NOMO-1 treated with DMSO at 0.1 percent for 48 hours (cell line): ENCODE measurements around the gene INPP5E.

ENCODE experiments used
- DNase-seq: peaks from one replicate; lab custom pipeline; 2025; ENCODE audit not compliant: unreplicated experiment; lab: John Stamatoyannopoulos, UW

The INPP5E gene

DNA sequence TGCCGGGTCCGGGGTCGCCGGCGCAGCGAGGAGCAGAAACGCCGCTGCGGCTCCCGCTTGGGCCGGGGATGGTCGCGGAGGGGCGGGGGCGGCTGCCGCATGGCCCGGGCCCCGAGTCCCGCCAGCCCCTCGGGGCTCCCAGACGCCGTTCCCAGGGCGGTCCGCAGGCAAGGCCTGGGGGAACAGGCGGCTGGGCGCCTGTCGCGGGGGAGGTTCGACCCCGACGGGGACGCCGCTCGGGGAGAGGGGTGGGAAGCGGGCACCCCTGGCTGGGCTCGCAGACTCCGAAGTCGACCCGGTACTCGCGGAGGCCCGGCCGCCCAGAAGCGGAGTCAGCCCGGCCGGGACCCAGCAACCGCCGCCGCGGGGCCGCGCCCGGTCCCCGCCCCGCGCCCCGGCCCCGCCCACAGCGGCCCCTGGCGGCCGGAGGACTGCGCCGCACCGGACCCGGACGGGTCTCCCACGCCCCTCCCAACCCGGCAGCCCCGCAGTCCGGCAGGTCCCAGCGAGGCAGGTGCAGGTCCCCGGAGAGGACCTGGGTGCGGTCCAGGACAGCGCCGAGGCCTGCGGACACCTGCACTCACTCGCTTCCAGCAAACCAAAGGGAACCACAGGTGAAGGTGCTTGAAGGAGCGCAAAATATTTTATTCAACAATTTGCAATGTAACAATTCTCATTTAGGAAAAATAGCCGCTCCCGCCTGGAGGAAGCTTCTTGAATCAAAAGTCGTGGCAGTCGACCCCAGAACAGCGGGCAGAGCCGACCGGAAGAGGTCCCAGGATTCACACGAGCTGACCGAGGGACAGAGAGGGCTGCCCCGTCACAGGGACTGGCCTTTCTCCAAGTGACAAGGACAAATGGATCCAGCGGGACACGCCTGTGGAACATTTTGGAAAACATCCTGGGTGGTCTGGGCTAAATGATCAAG, at the start of gene INPP5E:
Gene INPP5E, minus strand, starts transcription at position 365 of the 928 bp plus-strand sequence. CDS start 426 bp downstream, outside the sequence.
- DNase-seq: peak; percentile 56

- DNase-seq: peak; percentile 27
Observed at GRCh38 chr9:136488247-136489214, 48.9 kb upstream of the INPP5E start.

DNA sequence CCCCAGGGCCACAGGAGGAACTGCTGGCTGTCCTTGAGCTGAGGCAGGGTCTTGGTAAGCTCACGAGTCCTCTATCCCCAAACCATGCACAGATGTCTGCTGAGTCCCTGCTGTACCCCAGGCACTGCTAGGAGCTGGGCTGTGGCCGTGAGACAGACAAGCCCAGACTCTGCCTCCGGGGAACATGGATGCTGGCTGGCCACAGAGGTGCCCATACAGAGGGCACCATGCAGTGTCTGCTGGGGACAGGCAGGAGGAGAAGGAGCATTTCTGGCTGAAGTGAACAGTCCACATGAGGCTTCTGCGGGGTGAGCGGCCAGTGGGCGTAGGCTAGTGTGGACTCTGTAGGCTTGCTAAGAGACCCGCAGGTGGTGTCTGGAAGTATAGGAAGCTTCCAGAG, 48.0 kb upstream of the INPP5E start:
- DNase-seq: no peak

GRCh38 chr9:136486823-136487620, 47.4 kb upstream of the INPP5E start:
- DNase-seq: no peak

- DNase-seq: no peak
Observed at GRCh38 chr9:136486131-136486530, 46.5 kb upstream of the INPP5E start.

- peak; percentile 81 for DNase-seq
Observed at GRCh38 chr9:136485049-136486045, 45.7 kb upstream of the INPP5E start.

- DNase-seq: no peak
Observed at GRCh38 chr9:136484153-136485048, 44.8 kb upstream of the INPP5E start.

GRCh38 chr9:136483589-136484152, 44.0 kb upstream of the INPP5E start:
- peak; percentile 88 for DNase-seq

DNA sequence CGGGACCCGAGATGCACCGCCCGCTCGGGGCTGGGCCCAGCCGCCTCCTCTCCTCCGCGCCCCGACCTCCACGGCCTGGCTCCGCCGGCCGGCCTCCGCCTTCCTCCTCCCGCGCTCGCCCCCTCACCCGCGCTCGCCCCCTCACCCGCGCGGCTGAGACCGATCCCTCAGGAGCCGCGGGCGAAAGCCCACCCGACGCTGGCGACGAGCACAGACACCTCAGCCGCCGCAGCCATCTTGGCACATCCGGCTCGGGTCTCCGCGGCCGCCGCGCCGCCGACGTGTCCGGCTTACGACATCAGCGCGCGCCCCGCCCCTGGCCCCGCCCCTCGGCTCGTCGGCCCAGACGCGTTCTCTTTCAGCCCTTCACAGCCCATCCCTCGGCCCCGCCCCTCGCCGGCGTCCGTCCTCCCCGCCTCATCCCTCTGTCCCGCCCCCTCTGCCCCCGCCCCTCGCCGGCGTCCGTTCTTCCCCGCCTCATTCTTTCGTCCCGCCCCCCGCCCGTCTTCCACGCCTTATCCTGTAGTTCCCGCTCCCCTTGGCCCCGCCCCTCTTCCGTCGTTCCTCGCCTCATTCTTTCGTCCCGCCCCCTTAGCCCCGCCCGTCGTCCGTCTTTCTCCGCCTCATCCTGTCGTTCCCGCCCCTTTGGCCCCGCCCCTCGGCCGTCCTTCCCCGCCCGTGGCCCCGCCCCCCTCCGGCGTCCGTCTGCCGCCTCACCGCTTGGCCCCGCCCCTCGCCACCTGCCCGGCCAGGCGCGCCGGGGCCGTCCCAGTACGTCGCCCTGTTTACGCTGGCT, 43.3 kb upstream of the INPP5E start, which contains the start of gene SEC16A:
Gene SEC16A, minus strand, starts transcription at position 248 of the 796 bp plus-strand sequence. CDS start 5,425 bp downstream, outside the sequence.
- peak; percentile 100 for DNase-seq

- DNase-seq: peak; percentile 69
Observed at GRCh38 chr9:136482046-136482792, 42.6 kb upstream of the INPP5E start.

- peak; percentile 22 for DNase-seq
Observed at GRCh38 chr9:136481558-136481957, 41.9 kb upstream of the INPP5E start.

DNA sequence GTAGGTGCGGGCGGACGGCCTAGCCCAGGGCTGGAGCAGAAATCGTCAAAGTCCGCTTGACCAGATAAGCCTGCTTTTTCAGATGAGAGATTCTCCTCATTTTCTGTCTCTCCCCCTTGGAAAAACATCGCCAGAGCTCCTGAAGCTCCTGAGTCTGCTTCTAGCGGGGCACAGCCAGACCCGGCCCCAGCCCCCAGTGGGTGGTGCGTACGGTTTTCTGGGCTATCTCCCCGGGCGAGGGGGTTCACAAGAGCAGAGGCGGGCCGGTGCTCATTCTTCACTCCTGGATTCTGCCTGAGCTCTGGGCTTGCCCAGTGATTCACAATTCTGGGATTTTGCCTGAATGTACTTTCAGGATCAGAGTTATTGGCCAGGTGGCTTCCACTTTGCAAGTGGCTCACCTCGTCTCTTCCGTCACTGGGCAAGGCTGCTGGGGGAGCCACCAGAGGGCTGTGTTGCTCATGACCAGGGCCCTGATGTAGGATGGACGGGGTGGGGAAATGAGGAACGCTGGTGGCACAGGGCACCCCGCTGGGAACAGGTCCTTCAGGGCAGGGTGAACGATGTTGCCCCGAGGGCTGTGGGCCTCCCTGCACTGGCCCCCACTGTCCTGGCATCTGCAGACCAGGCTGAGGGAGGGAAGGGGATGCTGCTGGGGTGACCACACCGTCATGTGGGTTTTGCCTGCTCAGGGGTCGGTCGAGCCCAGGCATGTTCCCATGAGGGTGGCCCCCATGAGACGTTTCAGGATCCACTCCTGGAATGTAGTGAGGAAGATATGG, 36.9 kb upstream of the INPP5E start:
- DNase-seq: no peak

- DNase-seq: no peak
Observed at GRCh38 chr9:136474974-136475865, 35.6 kb upstream of the INPP5E start.

DNA sequence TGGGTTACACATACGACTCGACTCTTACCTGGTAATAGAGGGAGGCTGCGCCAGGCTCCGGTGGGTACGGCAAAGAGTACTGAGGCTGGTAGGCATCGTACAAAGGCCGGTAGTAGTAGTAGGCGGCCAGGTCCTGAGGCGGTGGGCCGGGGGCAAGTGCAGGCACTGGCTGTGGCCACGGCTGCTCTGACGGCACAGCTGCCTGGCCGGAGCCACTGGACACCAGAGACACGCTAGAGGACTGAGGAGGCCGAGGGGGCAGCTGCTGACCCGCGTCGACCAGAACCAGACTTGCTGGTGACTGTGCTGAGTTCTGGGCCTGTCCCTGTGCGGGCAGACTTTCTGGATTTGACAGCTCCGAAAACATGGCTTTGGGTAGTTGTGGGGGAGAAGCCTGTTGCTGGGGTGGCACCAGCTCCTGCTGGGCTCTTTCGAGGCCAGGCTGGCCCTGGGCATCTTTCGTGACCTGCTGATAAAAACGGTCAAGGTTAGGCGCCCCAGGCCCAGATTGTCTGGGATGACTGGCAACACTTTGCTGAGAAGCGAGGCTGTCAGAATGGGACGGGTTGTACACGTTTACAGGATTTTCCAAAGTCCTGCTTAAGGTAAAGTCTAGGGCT, 34.5 kb upstream of the INPP5E start:
- no peak for DNase-seq
